HG03460 (cell line): ENCODE results near the gene ATP2C2.
"Not testable (repeated sequence)": the region's sequence is repeated elsewhere in the genome, so short reads cannot be mapped to it uniquely, and the experiment has no call there.

Experiments used
- ATAC-seq: cut with Tn5 transposase; IDR thresholded peaks from one replicate; pipeline ENCODE4 v1.9.1; 2021; ENCODE audit not compliant: unreplicated experiment

ATP2C2 gene

GRCh38 chr16:84391151-84392030 lies 23.1 kb downstream of the ATP2C2 start:
- ATAC-seq: no peak

GRCh38 chr16:84392031-84392360 lies 23.7 kb downstream of the ATP2C2 start:
- no peak for ATAC-seq

- ATAC-seq: not testable (repeated sequence)
These were observed 27.7 kb downstream of the ATP2C2 start for GRCh38 chr16:84396082-84396481.

GRCh38 chr16:84396537-84397008 lies 28.2 kb downstream of the ATP2C2 start:
- ATAC-seq: no peak

- ATAC-seq: no peak
These were observed 28.8 kb downstream of the ATP2C2 start for GRCh38 chr16:84397090-84397489.

- ATAC-seq: no peak
These were observed 30.4 kb downstream of the ATP2C2 start for GRCh38 chr16:84398701-84399100.

- ATAC-seq: not testable (repeated sequence)
These were observed 31.6 kb downstream of the ATP2C2 start for GRCh38 chr16:84399912-84400311.

GRCh38 chr16:84403435-84403834 lies 35.1 kb downstream of the ATP2C2 start:
- not testable (repeated sequence) for ATAC-seq

GRCh38 chr16:84404324-84404723 lies 36.0 kb downstream of the ATP2C2 start:
- no peak for ATAC-seq

- no peak for ATAC-seq
These were observed 36.8 kb downstream of the ATP2C2 start for GRCh38 chr16:84404936-84405639.

- ATAC-seq: no peak
These were observed 37.9 kb downstream of the ATP2C2 start for GRCh38 chr16:84406006-84406963.

- ATAC-seq: no peak
These were observed 39.4 kb downstream of the ATP2C2 start for GRCh38 chr16:84407588-84408313.

- ATAC-seq: no peak
These were observed 40.0 kb downstream of the ATP2C2 start for GRCh38 chr16:84408314-84408690.

GRCh38 chr16:84408856-84409255 lies 40.5 kb downstream of the ATP2C2 start:
- ATAC-seq: no peak

- ATAC-seq: no peak
These were observed 42.2 kb downstream of the ATP2C2 start for GRCh38 chr16:84410361-84411138.

- ATAC-seq: no peak
These were observed 43.4 kb downstream of the ATP2C2 start for GRCh38 chr16:84411768-84412167.

GRCh38 chr16:84412262-84412661 lies 43.9 kb downstream of the ATP2C2 start:
- no peak for ATAC-seq

GRCh38 chr16:84413244-84414004 lies 45.1 kb downstream of the ATP2C2 start:
- ATAC-seq: no peak

GRCh38 chr16:84414789-84415326 lies 46.5 kb downstream of the ATP2C2 start:
- ATAC-seq: no peak
